Activated T-cell treated with anti-CD3 and anti-CD28 coated beads, Interleukin-2, amount 50 U/mL, for 24 hours (primary cell): ENCODE data around the gene HOXD9.

Source experiments
- DNase-seq: peaks from one replicate; pipeline ENCODE4 v3.0.0-alpha.2; 2020
- H3K27ac Mint-ChIP-seq: 2 replicates; pipeline ENCODE4 v1.8.0; 2020; ENCODE audit warnings: mild to moderate bottlenecking, mixed read lengths
- H3K27me3 Mint-ChIP-seq: 2 replicates; pipeline ENCODE4 v1.8.0; 2020; ENCODE audit warnings: mixed read lengths
- H3K36me3 Mint-ChIP-seq: 2 replicates; pipeline ENCODE4 v1.8.0; 2020; ENCODE audit warnings: low read depth, mixed read lengths
- H3K4me1 Mint-ChIP-seq: 2 replicates; pipeline ENCODE4 v1.8.0; 2020; ENCODE audit warnings: low read depth, mixed read lengths
- H3K4me3 Mint-ChIP-seq: 2 replicates; pipeline ENCODE4 v1.8.0; 2020; ENCODE audit warnings: mild to moderate bottlenecking, moderate library complexity, mixed read lengths
- H3K9me3 Mint-ChIP-seq: 2 replicates; pipeline ENCODE4 v1.8.0; 2020; ENCODE audit warnings: mixed read lengths

Gene HOXD9

GRCh38 chr2:176091329-176092258 is 30.9 kb upstream of the HOXD9 start:
- H3K27me3 Mint-ChIP-seq: peaks cover 93% of the 10 kb centered on the region
- no peaks in the 10 kb centered on the region for H3K36me3 Mint-ChIP-seq
- H3K27ac Mint-ChIP-seq: peak overlapping the region; percentile 67
- peaks cover 8% of the 10 kb centered on the region for H3K9me3 Mint-ChIP-seq
- peak overlapping the region; percentile 26 for H3K4me3 Mint-ChIP-seq
- peaks cover 25% of the 10 kb centered on the region for H3K4me1 Mint-ChIP-seq
- DNase-seq: peak; percentile 32

- H3K4me1 Mint-ChIP-seq: peaks cover 34% of the 10 kb centered on the region
- H3K36me3 Mint-ChIP-seq: no peaks in the 10 kb centered on the region
- peaks cover 93% of the 10 kb centered on the region for H3K27me3 Mint-ChIP-seq
- H3K27ac Mint-ChIP-seq: peak within 1 kb of the TSS; percentile 67
- peak; percentile 35 for DNase-seq
- peaks cover 8% of the 10 kb centered on the region for H3K9me3 Mint-ChIP-seq
- H3K4me3 Mint-ChIP-seq: peak within 1 kb of the TSS; percentile 26
These were observed 30.0 kb upstream of the HOXD9 start, which contains the start of gene HOXD13 for GRCh38 chr2:176092270-176093144. Gene HOXD13, plus strand, starts transcription at chr2:176092721. Its CDS starts 170 bp downstream, at chr2:176092891.

- Mint-ChIP-seq H3K27ac (peak overlapping the region; percentile 60), H3K4me1 (peaks cover 38% of the 10 kb centered on the region), H3K4me3 (peak overlapping the region; percentile 18), H3K9me3 (peaks cover 8% of the 10 kb centered on the region), H3K27me3 (peaks cover 93% of the 10 kb centered on the region), H3K36me3 (no peaks in the 10 kb centered on the region)
- DNase-seq: peak; percentile 35
These were observed 29.2 kb upstream of the HOXD9 start for GRCh38 chr2:176093145-176093897.

GRCh38 chr2:176093898-176094249 is 28.6 kb upstream of the HOXD9 start:
- Mint-ChIP-seq H3K4me1 (peaks cover 36% of the 10 kb centered on the region), H3K4me3 (no peak overlapping the region), H3K36me3 (no peaks in the 10 kb centered on the region), H3K9me3 (peaks cover 8% of the 10 kb centered on the region), H3K27ac (peak overlapping the region; percentile 60), H3K27me3 (peaks cover 93% of the 10 kb centered on the region)
- DNase-seq: no peak

- H3K4me3 Mint-ChIP-seq: no peak overlapping the region
- no peaks in the 10 kb centered on the region for H3K36me3 Mint-ChIP-seq
- H3K4me1 Mint-ChIP-seq: peaks cover 36% of the 10 kb centered on the region
- H3K9me3 Mint-ChIP-seq: peaks cover 8% of the 10 kb centered on the region
- peak; percentile 27 for DNase-seq
- no peak overlapping the region for H3K27ac Mint-ChIP-seq
- H3K27me3 Mint-ChIP-seq: peaks cover 93% of the 10 kb centered on the region
These were observed 28.2 kb upstream of the HOXD9 start for GRCh38 chr2:176094349-176094748.

- Mint-ChIP-seq H3K4me3 (no peak overlapping the region), H3K27me3 (peaks cover 91% of the 10 kb centered on the region), H3K36me3 (no peaks in the 10 kb centered on the region), H3K9me3 (peaks cover 8% of the 10 kb centered on the region), H3K27ac (no peak overlapping the region), H3K4me1 (peaks cover 36% of the 10 kb centered on the region)
- DNase-seq: no peak
These were observed 27.1 kb upstream of the HOXD9 start for GRCh38 chr2:176095421-176095820.

GRCh38 chr2:176096243-176096985 is 26.1 kb upstream of the HOXD9 start:
- H3K4me3 Mint-ChIP-seq: peak overlapping the region; percentile 62
- no peak for DNase-seq
- no peaks in the 10 kb centered on the region for H3K36me3 Mint-ChIP-seq
- peaks cover 36% of the 10 kb centered on the region for H3K4me1 Mint-ChIP-seq
- H3K27ac Mint-ChIP-seq: no peak overlapping the region
- peaks cover 91% of the 10 kb centered on the region for H3K27me3 Mint-ChIP-seq
- peaks cover 4% of the 10 kb centered on the region for H3K9me3 Mint-ChIP-seq

GRCh38 chr2:176096986-176097819 is 25.3 kb upstream of the HOXD9 start:
- no peaks in the 10 kb centered on the region for H3K36me3 Mint-ChIP-seq
- H3K4me1 Mint-ChIP-seq: peaks cover 30% of the 10 kb centered on the region
- no peak overlapping the region for H3K27ac Mint-ChIP-seq
- H3K9me3 Mint-ChIP-seq: peaks cover 4% of the 10 kb centered on the region
- peaks cover 91% of the 10 kb centered on the region for H3K27me3 Mint-ChIP-seq
- peak overlapping the region; percentile 62 for H3K4me3 Mint-ChIP-seq
- peak; percentile 76 for DNase-seq

GRCh38 chr2:176097820-176098365 is 24.6 kb upstream of the HOXD9 start:
- Mint-ChIP-seq H3K27ac (no peak overlapping the region), H3K4me1 (peaks cover 30% of the 10 kb centered on the region), H3K4me3 (peak overlapping the region; percentile 62), H3K9me3 (peaks cover 4% of the 10 kb centered on the region), H3K36me3 (no peaks in the 10 kb centered on the region), H3K27me3 (peaks cover 97% of the 10 kb centered on the region)
- no peak for DNase-seq

GRCh38 chr2:176098366-176099158 is 24.0 kb upstream of the HOXD9 start:
- peaks cover 4% of the 10 kb centered on the region for H3K9me3 Mint-ChIP-seq
- peaks cover 24% of the 10 kb centered on the region for H3K4me1 Mint-ChIP-seq
- no peak overlapping the region for H3K27ac Mint-ChIP-seq
- DNase-seq: peak; percentile 28
- no peak overlapping the region for H3K4me3 Mint-ChIP-seq
- H3K27me3 Mint-ChIP-seq: peaks cover 98% of the 10 kb centered on the region
- no peaks in the 10 kb centered on the region for H3K36me3 Mint-ChIP-seq

- peak; percentile 29 for DNase-seq
- H3K4me3 Mint-ChIP-seq: no peak overlapping the region
- peaks cover 19% of the 10 kb centered on the region for H3K4me1 Mint-ChIP-seq
- H3K36me3 Mint-ChIP-seq: no peaks in the 10 kb centered on the region
- H3K9me3 Mint-ChIP-seq: no peaks in the 10 kb centered on the region
- H3K27ac Mint-ChIP-seq: no peak overlapping the region
- H3K27me3 Mint-ChIP-seq: peaks cover 98% of the 10 kb centered on the region
These were observed 23.3 kb upstream of the HOXD9 start for GRCh38 chr2:176099159-176099727.
